Pancreas (tissue), 10 donors: ENCODE results near the gene DTD2. TPM values are rescaled to one million over a fixed set of nuclear protein-coding genes. Genes with fewer than 3 reads are reported as not detected.

Experiments
- ATAC-seq, 4 donors: fragments of 200-7000 bp; cut with Tn5 transposase; one replicate each; pipeline versions ENCODE4 v1.8.0 to v1.9.1; 2020; ENCODE audit warnings: mild to moderate bottlenecking in 4 of 4, moderate library complexity in 4 of 4
- DNase-seq, 6 donors: peaks; one replicate each; pipeline ENCODE4 v3.0.0-alpha.2; 2020
- FAIRE-seq: peaks from 2 replicates; lab custom pipeline; 2012; peaks lifted over from hg19 to GRCh38; lab: Jason Lieb, UNC
- H3K27ac ChIP-seq, 4 donors: fragments of 200-600 bp; sonication (generic); 1 replicate in 3 of 4; 2 replicates in 1 of 4; pipeline versions ENCODE4 v1.5.0 to v1.8.0; 2020
- H3K27me3 ChIP-seq, 4 donors: fragments of 200-600 bp; one replicate each; pipeline ENCODE4 v1.8.0; 2021
- H3K36me3 ChIP-seq, 3 donors: fragments of 200-600 bp; sonication (generic) in 1 of 3; one replicate each; pipeline versions ENCODE4 v1.5.0 to v1.8.0; 2020 to 2021
- H3K4me1 ChIP-seq, 3 donors: fragments of 200-600 bp; one replicate each; pipeline ENCODE4 v1.8.0; 2021
- H3K4me3 ChIP-seq, 4 donors: fragments of 200-600 bp; sonication (generic) in 2 of 4; one replicate each; pipeline versions ENCODE4 v1.5.0 to v1.8.0; 2020 to 2021
- H3K9me3 ChIP-seq, 4 donors: fragments of 200-600 bp; one replicate each; pipeline ENCODE4 v1.8.0; 2021
- WGBS, 2 donors: extraction: QIAGEN DNeasy Blood & Tissue Kit; methylation state at CpG; one replicate each; pipeline ENCODE4 v1.1.7; 2013; 5-methylcytosine and 5-hydroxymethylcytosine counted together
- intact Hi-C, 3 donors: fragments of 100-400 bp; cut with DNase I; formaldehyde crosslinking; loops; one replicate each; pipeline versions ENCODE4 v1.11.1 to v1.14.2; 2022
- polyA plus RNA-seq, 2 donors: library from polyadenylated mRNA; stranded (reverse); fragments of 200-250 nt; gene quantifications; one replicate each; pipeline ENCODE4 v1.2.3, GENCODE V29; 2013
- total RNA-seq, 6 donors: library from RNA; stranded (reverse); fragmentation: NEBNext Ultra II Directional in 4 of 6; extraction: Animal tissue kit (Norgen Biotek cat#: 25700) in 4 of 6; gene quantifications; one replicate each; pipeline versions ENCODE4 v1.2.1 to v1.2.4, GENCODE V29; 2021 to 2023
- TF ChIP-seq, protein P1 (sequence below), 4 donors: fragments of 200-600 bp; sonication (generic) in 3 of 4; IDR thresholded peaks; one replicate each; pipeline versions ENCODE4 v1.5.0 to v1.8.0; 2021; ENCODE audit warnings: antibody characterized with exemption in 4 of 4
- donor health status: healthy with polysubstance abuse.
- donor health status: DM: no; HTN: no; CAD: no; lungs with moderate emphysema.
- donor health status: DM: no; HTN: no; CAD: no.
- donor health status: control.
- donor health status: control.
- donor health status: Bipolar disorder and iron deficiency.
- donor health status: DM: yes; HTN: yes; CAD: no.
- donor health status: DM: no; HTN: no; CAD: no.
- donor health status: DM: no; HTN: no; CAD: no.
- donor health status: DM: yes; HTN: yes; CAD: no.

DTD2 gene
- total and polyA plus RNA-seq, 8 donors, result 4.6 to 11.0 (median 8.3) TPM

DNA sequence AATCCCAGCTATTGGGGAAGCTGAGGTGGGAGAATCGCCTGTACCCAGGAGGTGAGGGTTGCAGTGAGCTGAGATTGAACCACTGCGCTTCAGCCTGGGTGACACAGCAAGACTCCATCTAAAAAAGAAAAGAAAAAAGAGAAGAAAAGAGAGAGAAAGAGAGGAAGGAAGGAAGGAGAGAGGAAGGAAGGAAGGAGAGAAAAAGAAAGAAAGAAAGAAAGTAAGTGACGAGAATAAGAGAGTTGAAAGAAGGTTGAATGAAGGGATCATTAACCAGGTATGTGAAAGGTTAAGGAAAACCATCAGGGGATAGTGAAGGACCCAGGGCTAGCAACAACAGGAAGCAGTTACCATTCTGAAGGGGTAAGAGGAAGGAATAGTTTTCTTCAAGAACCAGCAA lies 4.2 kb upstream of the DTD2 start:
- no peaks in the 10 kb centered on the region for H3K9me3 ChIP-seq
- H3K36me3 ChIP-seq, result no peaks in the 10 kb centered on the region
- 81 to 93% methylated on average over 3 of the region's 3 CpGs for WGBS, 2 donors
- TF ChIP-seq, protein P1, sequence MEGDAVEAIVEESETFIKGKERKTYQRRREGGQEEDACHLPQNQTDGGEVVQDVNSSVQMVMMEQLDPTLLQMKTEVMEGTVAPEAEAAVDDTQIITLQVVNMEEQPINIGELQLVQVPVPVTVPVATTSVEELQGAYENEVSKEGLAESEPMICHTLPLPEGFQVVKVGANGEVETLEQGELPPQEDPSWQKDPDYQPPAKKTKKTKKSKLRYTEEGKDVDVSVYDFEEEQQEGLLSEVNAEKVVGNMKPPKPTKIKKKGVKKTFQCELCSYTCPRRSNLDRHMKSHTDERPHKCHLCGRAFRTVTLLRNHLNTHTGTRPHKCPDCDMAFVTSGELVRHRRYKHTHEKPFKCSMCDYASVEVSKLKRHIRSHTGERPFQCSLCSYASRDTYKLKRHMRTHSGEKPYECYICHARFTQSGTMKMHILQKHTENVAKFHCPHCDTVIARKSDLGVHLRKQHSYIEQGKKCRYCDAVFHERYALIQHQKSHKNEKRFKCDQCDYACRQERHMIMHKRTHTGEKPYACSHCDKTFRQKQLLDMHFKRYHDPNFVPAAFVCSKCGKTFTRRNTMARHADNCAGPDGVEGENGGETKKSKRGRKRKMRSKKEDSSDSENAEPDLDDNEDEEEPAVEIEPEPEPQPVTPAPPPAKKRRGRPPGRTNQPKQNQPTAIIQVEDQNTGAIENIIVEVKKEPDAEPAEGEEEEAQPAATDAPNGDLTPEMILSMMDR (IDR thresholded peaks at IDR 0.05), result no peak
- no peak overlapping the region for H3K4me3 ChIP-seq
- no peak overlapping the region for H3K27ac ChIP-seq
- no peak for DNase-seq
- intact Hi-C loops, result no loop called here
- FAIRE-seq, result no peak
- peaks cover 0 to 9% (median 0%) of the 10 kb centered on the region in 3 donors for H3K4me1 ChIP-seq
- H3K27me3 ChIP-seq, result no peaks in the 10 kb centered on the region
- no peak for ATAC-seq

GRCh38 chr14:31457665-31458659 lies 656 bp upstream of the DTD2 start:
- H3K36me3 ChIP-seq, result no peaks in the 10 kb centered on the region
- intact Hi-C loops, result no loop called here
- DNase-seq (no peak), FAIRE-seq (no peak), ATAC-seq (no peak)
- no peaks in the 10 kb centered on the region for H3K9me3 ChIP-seq
- peak overlapping the region in 3 of 4 donors; percentile 64 to 86 (median 83) for H3K27ac ChIP-seq
- TF ChIP-seq, protein P1 (IDR thresholded peaks at IDR 0.05), result no peak
- 35 to 36% methylated on average over 11 of the region's 11 CpGs for WGBS, 2 donors
- H3K4me1 ChIP-seq, result peaks cover 7 to 17% (median 9%) of the 10 kb centered on the region in 3 donors
- H3K27me3 ChIP-seq, result no peaks in the 10 kb centered on the region
- peak overlapping the region in 3 of 4 donors; percentile 45 to 79 (median 51) for H3K4me3 ChIP-seq

- Histone ChIP-seq H3K4me3 (no peak overlapping the region), H3K27ac (no peak overlapping the region), H3K36me3 (peaks cover 0 to 12% (median 3%) of the 10 kb centered on the region in 3 donors), H3K9me3 (no peaks in the 10 kb centered on the region), H3K27me3 (no peaks in the 10 kb centered on the region), H3K4me1 (peaks cover 0 to 7% (median 0%) of the 10 kb centered on the region in 3 donors)
- WGBS, 2 donors, result 7 to 8% methylated on average over 2 of the region's 2 CpGs
- intact Hi-C loops, result no loop called here
- peak; percentile 9 for FAIRE-seq
- ATAC-seq, result peak; percentile 50 to 87 (median 82)
- no peak for DNase-seq
- TF ChIP-seq, protein P1 (IDR thresholded peaks at IDR 0.05), result peak in 3 of 4 donors; percentile 23 to 43 (median 26)
Observed at GRCh38 chr14:31449971-31450610, 7.2 kb downstream of the DTD2 start.

GRCh38 chr14:31449136-31449535 lies 8.2 kb downstream of the DTD2 start:
- DNase-seq, result no peak
- FAIRE-seq, result no peak
- no peak overlapping the region for H3K4me3 ChIP-seq
- intact Hi-C loops, result no loop called here
- 75 to 80% methylated on average over 8 of the region's 8 CpGs for WGBS, 2 donors
- H3K9me3 ChIP-seq, result no peaks in the 10 kb centered on the region
- TF ChIP-seq, protein P1 (IDR thresholded peaks at IDR 0.05), result no peak
- no peaks in the 10 kb centered on the region for H3K4me1 ChIP-seq
- H3K27ac ChIP-seq, result no peak overlapping the region
- H3K27me3 ChIP-seq, result no peaks in the 10 kb centered on the region
- peaks cover 0 to 12% (median 3%) of the 10 kb centered on the region in 3 donors for H3K36me3 ChIP-seq
- no peak for ATAC-seq
